GM12875 (cell line): ENCODE measurements around the gene LEF1.

Experiments
- H3K4me3 ChIP-seq: one replicate; pipeline ENCODE4 v1.5.1; 2011; ENCODE audit warnings: low read depth, low read length, control low read depth
- CTCF ChIP-seq: IDR thresholded peaks from 2 replicates; pipeline ENCODE4 v1.5.1; 2011; ENCODE audit warnings: low read depth, mild to moderate bottlenecking, control low read depth, inconsistent platforms, low read length, moderate library complexity, borderline replicate concordance; ENCODE audit not compliant: insufficient read depth

Gene LEF1

GRCh38 chr4:108113229-108113628, 55.5 kb downstream of the LEF1 start:
- no peak for TF ChIP-seq CTCF
- H3K4me3 ChIP-seq, result no peak overlapping the region

- no peak for TF ChIP-seq CTCF
- H3K4me3 ChIP-seq, result no peak overlapping the region
Observed at GRCh38 chr4:108111781-108112180, 57.0 kb downstream of the LEF1 start.

- H3K4me3 ChIP-seq, result no peak overlapping the region
- TF ChIP-seq CTCF, result no peak
Observed at GRCh38 chr4:108110450-108110849, 58.3 kb downstream of the LEF1 start.

- no peak overlapping the region for H3K4me3 ChIP-seq
- no peak for TF ChIP-seq CTCF
Observed at GRCh38 chr4:108109997-108110416, 58.7 kb downstream of the LEF1 start.

GRCh38 chr4:108109111-108109510, 59.6 kb downstream of the LEF1 start:
- no peak for TF ChIP-seq CTCF
- H3K4me3 ChIP-seq, result no peak overlapping the region

- no peak for TF ChIP-seq CTCF
- no peak overlapping the region for H3K4me3 ChIP-seq
Observed at GRCh38 chr4:108107729-108108382, 60.9 kb downstream of the LEF1 start.

- H3K4me3 ChIP-seq, result no peak overlapping the region
- TF ChIP-seq CTCF, result no peak
Observed at GRCh38 chr4:108107101-108107500, 61.6 kb downstream of the LEF1 start.
